Testis (tissue), 5 donors: ENCODE measurements around the gene KLHL20. TPM values are rescaled to one million over a fixed set of nuclear protein-coding genes. Genes with fewer than 3 reads are reported as not detected.
"Not testable (repeated sequence)": the region's sequence is repeated elsewhere in the genome, so short reads cannot be mapped to it uniquely, and the experiment has no call there.

Experiments
- DNase-seq: peaks from one replicate; pipeline ENCODE4 v3.0.0-alpha.2; 2019
- H3K27ac ChIP-seq, 2 donors: fragments of 200-600 bp; sonication (generic); one replicate each; pipeline ENCODE4 v1.5.1; 2019
- H3K27me3 ChIP-seq: fragments of 200-600 bp; sonication (generic); one replicate; pipeline ENCODE4 v1.5.1; 2019
- H3K36me3 ChIP-seq: fragments of 200-600 bp; sonication (generic); one replicate; pipeline ENCODE4 v1.5.1; 2017; ENCODE audit warnings: low read depth; ENCODE audit errors: missing control alignments
- H3K4me1 ChIP-seq: fragments of 200-600 bp; sonication (generic); one replicate; pipeline ENCODE4 v1.5.1; 2019
- H3K4me3 ChIP-seq, 2 donors: fragments of 200-600 bp; sonication (generic); one replicate each; pipeline ENCODE4 v1.5.1; 2017 to 2019
- H3K9me3 ChIP-seq: fragments of 200-600 bp; sonication (generic); one replicate; pipeline ENCODE4 v1.5.1; 2017
- POLR2A ChIP-seq: fragments of 450-650 bp; IDR thresholded peaks from one replicate; pipeline ENCODE4 v1.6.1; 2017; ENCODE audit warnings: antibody characterized with exemption, mild to moderate bottlenecking, moderate library complexity
- WGBS, 2 donors: methylation state at CpG; one replicate each; pipeline ENCODE4 v1.1.5; 2018; 5-methylcytosine and 5-hydroxymethylcytosine counted together
- intact Hi-C: fragments of 100-400 bp; cut with DNase I; formaldehyde crosslinking; loops from one replicate; pipeline ENCODE4 v1.15.1; 2023; ENCODE audit warnings: low total_unique reads
- long read RNA-seq, 2 donors: transcript quantifications; one replicate each; lab custom pipeline, GENCODE V29; 2026
- polyA plus RNA-seq: library from polyadenylated mRNA; stranded (reverse); fragments of 350-450 nt; fragmentation: Illumina TruSeq; extraction: RNeasy Lipid Tissue Mini Kit (QIAGEN cat#74804); gene quantifications from one replicate; pipeline ENCODE4 v1.2.3, GENCODE V29; 2014; ENCODE audit warnings: low read depth, low replicate concordance; ENCODE audit not compliant: insufficient read depth
- total RNA-seq, 2 donors: library from RNA; depleted of rRNA; stranded (reverse); fragments of >200 nt; gene quantifications; one replicate each; pipeline ENCODE4 v1.2.3, GENCODE V29; 2016
- TF ChIP-seq, protein P1 (sequence below), 3 experiments: fragments of 450-650 bp in 2 of 3; fragments of 200-600 bp in 1 of 3; sonication (generic) in 1 of 3; IDR thresholded peaks; one replicate each; pipeline ENCODE4 v1.5.1; 2016 to 2019; ENCODE audit warnings: antibody characterized with exemption in 3 of 3, mild to moderate bottlenecking in 2 of 3, moderate library complexity in 1 of 3

The KLHL20 gene
- 10 to 100 TPM; 30.6 to 46.1 TPM for total RNA-seq
- polyA plus RNA-seq, result 35.2 TPM
- long read RNA-seq, donor 1, transcript KLHL20-201 (12 exons, 3,421 nt), result major isoform, 9 of 1,016 reads
- long read RNA-seq, donor 1, partial matches to known transcripts, result 385 of 1,016 reads
- long read RNA-seq, donor 1, other reads (novel, unspliced or antisense), result 619 of 1,016 reads
- long read RNA-seq, donor 2, partial matches to known transcripts, result 0 of 6 reads
- long read RNA-seq, donor 2, other reads (novel, unspliced or antisense), result 0 of 6 reads

- Histone ChIP-seq H3K27me3 (no peaks in the 10 kb centered on the region), H3K27ac (peak within 1 kb of the TSS; percentile 82 to 91), H3K9me3 (no peaks in the 10 kb centered on the region), H3K36me3 (no peaks in the 10 kb centered on the region), H3K4me3 (peak within 1 kb of the TSS; percentile 84 to 90), H3K4me1 (peaks cover 6% of the 10 kb centered on the region)
- WGBS, 2 donors, result 0% methylated on average over 29 to 42 of the region's 43 CpGs
- TF ChIP-seq, protein P1, sequence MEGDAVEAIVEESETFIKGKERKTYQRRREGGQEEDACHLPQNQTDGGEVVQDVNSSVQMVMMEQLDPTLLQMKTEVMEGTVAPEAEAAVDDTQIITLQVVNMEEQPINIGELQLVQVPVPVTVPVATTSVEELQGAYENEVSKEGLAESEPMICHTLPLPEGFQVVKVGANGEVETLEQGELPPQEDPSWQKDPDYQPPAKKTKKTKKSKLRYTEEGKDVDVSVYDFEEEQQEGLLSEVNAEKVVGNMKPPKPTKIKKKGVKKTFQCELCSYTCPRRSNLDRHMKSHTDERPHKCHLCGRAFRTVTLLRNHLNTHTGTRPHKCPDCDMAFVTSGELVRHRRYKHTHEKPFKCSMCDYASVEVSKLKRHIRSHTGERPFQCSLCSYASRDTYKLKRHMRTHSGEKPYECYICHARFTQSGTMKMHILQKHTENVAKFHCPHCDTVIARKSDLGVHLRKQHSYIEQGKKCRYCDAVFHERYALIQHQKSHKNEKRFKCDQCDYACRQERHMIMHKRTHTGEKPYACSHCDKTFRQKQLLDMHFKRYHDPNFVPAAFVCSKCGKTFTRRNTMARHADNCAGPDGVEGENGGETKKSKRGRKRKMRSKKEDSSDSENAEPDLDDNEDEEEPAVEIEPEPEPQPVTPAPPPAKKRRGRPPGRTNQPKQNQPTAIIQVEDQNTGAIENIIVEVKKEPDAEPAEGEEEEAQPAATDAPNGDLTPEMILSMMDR (IDR thresholded peaks at IDR 0.05), result no peak
- no peak for TF ChIP-seq POLR2A
- intact Hi-C loops, result no loop called here
- DNase-seq, result peak; percentile 86
These were observed at the start of gene KLHL20 for GRCh38 chr1:173714759-173715537. Gene KLHL20 (plus strand): TSS chr1:173714981. CDS start chr1:173716044, 1,063 bp downstream.

- H3K27ac ChIP-seq, result no peak overlapping the region
- H3K4me3 ChIP-seq, result no peak overlapping the region
- no peaks in the 10 kb centered on the region for H3K27me3 ChIP-seq
- H3K36me3 ChIP-seq, result no peaks in the 10 kb centered on the region
- H3K9me3 ChIP-seq, result no peaks in the 10 kb centered on the region
- H3K4me1 ChIP-seq, result peaks cover 6% of the 10 kb centered on the region
- no peak for DNase-seq
- 96 to 97% methylated on average over 3 of the region's 3 CpGs for WGBS, 2 donors
- no peak for TF ChIP-seq POLR2A
- TF ChIP-seq, protein P1 (IDR thresholded peaks at IDR 0.05), result no peak
- intact Hi-C loops, result no loop called here
These were observed 48.1 kb upstream of the KLHL20 start for GRCh38 chr1:173666646-173667045.

- WGBS, 2 donors, result 2 to 4% methylated on average over 27 to 33 of the region's 33 CpGs
- peak within 1 kb of the TSS in 1 of 2 donors; percentile 3 for H3K27ac ChIP-seq
- no peaks in the 10 kb centered on the region for H3K9me3 ChIP-seq
- peak within 1 kb of the TSS; percentile 53 to 56 for H3K4me3 ChIP-seq
- peaks cover 6% of the 10 kb centered on the region for H3K4me1 ChIP-seq
- TF ChIP-seq POLR2A, result no peak
- TF ChIP-seq, protein P1 (IDR thresholded peaks at IDR 0.05), result no peak
- H3K36me3 ChIP-seq, result no peaks in the 10 kb centered on the region
- DNase-seq, result peak; percentile 80
- no peaks in the 10 kb centered on the region for H3K27me3 ChIP-seq
- intact Hi-C loops, result no loop called here
These were observed 45.3 kb upstream of the KLHL20 start, which contains the start of gene ANKRD45 for GRCh38 chr1:173669491-173669941. Gene ANKRD45 (minus strand): TSS chr1:173669851. CDS start chr1:173659418, 10,433 bp downstream.

DNA sequence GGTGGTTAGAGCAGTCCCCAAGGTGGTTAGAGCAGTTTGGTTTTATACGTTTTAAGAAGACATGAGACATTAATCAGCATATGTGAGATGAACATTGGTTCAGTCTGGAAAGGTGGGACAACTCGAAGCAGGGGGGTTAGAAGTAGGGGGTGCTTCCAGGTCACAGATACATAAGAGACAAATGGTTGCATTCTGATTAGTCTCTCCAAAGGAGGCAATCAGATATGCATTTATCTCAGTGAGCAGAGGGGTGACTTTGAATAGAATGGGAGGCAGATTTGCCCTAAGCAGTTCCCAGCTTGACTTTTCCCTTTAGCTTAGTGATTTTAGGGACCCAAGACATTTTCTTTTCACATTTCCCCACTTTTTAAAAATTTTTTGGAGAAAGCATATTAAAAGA lies 40.3 kb upstream of the KLHL20 start:
- DNase-seq, H3K36me3 ChIP-seq, intact Hi-C loops, H3K27me3 ChIP-seq, H3K4me3 ChIP-seq, H3K27ac ChIP-seq, H3K4me1 ChIP-seq, H3K9me3 ChIP-seq: not testable (repeated sequence)
- 81 to 92% methylated on average over 2 of the region's 2 CpGs for WGBS, 2 donors

GRCh38 chr1:173680152-173680551 lies 34.6 kb upstream of the KLHL20 start:
- H3K4me3 ChIP-seq, H3K27ac ChIP-seq, intact Hi-C loops, DNase-seq, H3K4me1 ChIP-seq, H3K27me3 ChIP-seq, H3K9me3 ChIP-seq, H3K36me3 ChIP-seq: not testable (repeated sequence)
- WGBS, 2 donors, result 92% methylated on average over 5 of the region's 5 CpGs
